T-cell (primary cell): ENCODE data around the gene GNG7. TPM values are rescaled to one million over a fixed set of nuclear protein-coding genes. Genes with fewer than 3 reads are reported as not detected.

Source experiments
- ATAC-seq, 4 experiments: fragments of 200-7000 bp in 3 of 4; fragments of 150-1000 bp in 1 of 4; cut with Tn5 transposase; replicated peaks in 1 of 4; 1 replicate in 3 of 4; 2 replicates in 1 of 4; pipeline ENCODE4 v1.10.0; 2021; ENCODE audit warnings: moderate library complexity in 3 of 4, mild to moderate bottlenecking in 2 of 4, moderate number of reproducible peaks in 1 of 4
- CTCF ChIA-PET, 2 donors: fragments of 300-600 bp; sonication (Branson Sonifier 250); formaldehyde crosslinking; loops; one replicate each; lab custom pipeline; 2022; ENCODE audit warnings: antibody characterized with exemption in 2 of 2; lab: Charles Lee
- POLR2A ChIA-PET, 2 donors: fragments of 300-600 bp; sonication (Branson Sonifier 250); formaldehyde crosslinking; loops; one replicate each; lab custom pipeline; 2022; ENCODE audit warnings: antibody characterized with exemption in 2 of 2; lab: Charles Lee
- DNase-seq, 35 experiments: peaks; one replicate each; pipeline versions ENCODE4 v3.0.0 to v3.0.0-alpha.2; 2013 to 2023
- H3K27ac ChIP-seq: one replicate; pipeline ENCODE4 v1.5.1; 2013; ENCODE audit warnings: low read length
- H3K27me3 ChIP-seq, 2 experiments: replicated peaks in 1 of 2; 1 replicate in 1 of 2; 2 replicates in 1 of 2; pipeline versions ENCODE4 v1.6.1 to v1.7.0; 2013; ENCODE audit warnings: low read length in 1 of 2, mixed read lengths in 1 of 2; ENCODE audit not compliant: control insufficient read depth in 2 of 2, insufficient read depth in 2 of 2; ENCODE audit errors: extremely low read depth in 1 of 2
- H3K36me3 ChIP-seq, 2 donors: 1 replicate in 1 of 2; 2 replicates in 1 of 2; pipeline versions ENCODE4 v1.6.1 to v1.7.0; 2013; ENCODE audit warnings: low read length in 1 of 2; ENCODE audit not compliant: control insufficient read depth in 2 of 2, insufficient read depth in 1 of 2; ENCODE audit errors: extremely low read depth in 1 of 2
- H3K4me1 ChIP-seq, 2 experiments: 1 replicate in 1 of 2; 2 replicates in 1 of 2; pipeline versions ENCODE4 v1.6.1 to v1.7.0; 2013; ENCODE audit warnings: low read length in 2 of 2, mixed read lengths in 1 of 2; ENCODE audit not compliant: insufficient read depth in 2 of 2, control insufficient read depth in 1 of 2; ENCODE audit errors: extremely low read depth in 1 of 2
- H3K4me3 ChIP-seq, 2 donors: 1 replicate in 1 of 2; 2 replicates in 1 of 2; pipeline versions ENCODE4 v1.5.1 to v1.7.0; 2013; ENCODE audit warnings: mild to moderate bottlenecking in 2 of 2, low read length in 1 of 2, moderate library complexity in 1 of 2; ENCODE audit not compliant: control insufficient read depth in 1 of 2; ENCODE audit errors: extremely low read depth in 1 of 2
- H3K9me3 ChIP-seq: 2 replicates; pipeline ENCODE4 v1.7.0; 2013
- H3K27ac Mint-ChIP-seq, 2 donors: one replicate each; pipeline ENCODE4 v1.8.0; 2020 to 2021; ENCODE audit warnings: mild to moderate bottlenecking in 2 of 2, mixed read lengths in 2 of 2
- H3K27me3 Mint-ChIP-seq, 2 donors: one replicate each; pipeline ENCODE4 v1.8.0; 2021 to 2022; ENCODE audit warnings: mixed read lengths in 2 of 2
- H3K36me3 Mint-ChIP-seq: one replicate; pipeline ENCODE4 v1.8.0; 2021; ENCODE audit warnings: mixed read lengths
- H3K4me1 Mint-ChIP-seq, 3 donors: one replicate each; pipeline ENCODE4 v1.8.0; 2020 to 2022; ENCODE audit warnings: mixed read lengths in 3 of 3, mild to moderate bottlenecking in 1 of 3
- H3K4me3 Mint-ChIP-seq, 3 donors: one replicate each; pipeline ENCODE4 v1.8.0; 2020 to 2022; ENCODE audit warnings: mild to moderate bottlenecking in 3 of 3, mixed read lengths in 3 of 3, moderate library complexity in 3 of 3
- H3K9me3 Mint-ChIP-seq, 3 donors: one replicate each; pipeline ENCODE4 v1.8.0; 2020 to 2022; ENCODE audit warnings: mixed read lengths in 3 of 3
- WGBS: methylation state at CpG from one replicate; pipeline ENCODE4 v1.1.5; 2013; ENCODE audit warnings: missing lambda C conversion rate; ENCODE audit not compliant: insufficient coverage; 5-methylcytosine and 5-hydroxymethylcytosine counted together
- total RNA-seq, 35 experiments: library from RNA in 6 of 35; stranded (reverse) in 6 of 35; fragments of 120-200 nt in 1 of 35; gene quantifications; one replicate each; pipeline versions ENCODE4 v1.2.1 to v1.2.4 and lab custom pipeline; 2013 to 2026

Gene GNG7
- total RNA-seq, 5 donors from 2014 or later (not counting 1 experiment from before 2014, with no cell fraction given): 4.5 to 7.2 (median 5.7) TPM

DNA sequence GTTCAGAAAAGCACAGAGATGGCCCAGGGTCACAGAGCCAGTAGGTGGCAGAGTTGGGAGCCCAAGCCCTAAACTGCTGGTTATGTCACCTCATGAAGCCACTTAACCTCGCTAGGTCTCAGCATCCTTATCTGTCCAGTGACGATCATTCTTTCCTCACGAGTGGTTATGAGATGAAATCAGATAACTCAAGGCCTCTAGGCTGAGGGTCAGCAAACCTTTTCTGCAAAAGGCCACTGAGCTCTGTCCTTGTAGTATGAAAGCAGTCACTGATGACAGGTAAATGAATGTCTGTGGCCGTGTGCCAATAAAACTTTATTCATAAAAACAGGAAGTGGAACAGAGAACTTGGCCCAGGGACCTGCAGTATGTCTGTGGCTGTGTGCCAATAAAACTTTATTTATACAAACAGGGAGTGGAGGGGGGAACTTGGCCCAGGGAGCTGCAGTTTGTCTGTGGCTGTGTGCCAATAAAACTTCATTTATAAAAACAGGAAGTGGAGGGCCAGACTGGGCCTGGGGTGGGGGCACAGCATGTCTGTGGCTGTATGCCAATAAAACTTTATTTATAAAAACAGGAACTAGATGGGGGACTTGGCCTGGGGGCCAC, 71.2 kb downstream of the GNG7 start:
- no CpG with 5 or more reads among the region's 4 CpGs for WGBS
- Mint-ChIP-seq H3K27ac (peak overlapping the region; percentile 44 to 74), H3K27me3 (no peaks in the 10 kb centered on the region), H3K4me3 (no peak overlapping the region), H3K9me3 (peaks cover 0 to 8% (median 0%) of the 10 kb centered on the region in 3 donors), H3K36me3 (no peaks in the 10 kb centered on the region), H3K4me1 (peaks cover 42 to 55% (median 50%) of the 10 kb centered on the region in 3 donors)
- no peak for ATAC-seq
- H3K4me3 ChIP-seq: no peak overlapping the region
- peak overlapping the region; percentile 77 for H3K27ac ChIP-seq
- ChIA-PET CTCF (interaction anchor here in 1 of 2 donors (0.5 to 0.6 kb wide), 2 partner anchors 30 to 78 kb away, joined by 3 to 8 read pairs; no protein-coding TSS in a partner anchor), POLR2A (interaction anchor here in 1 of 2 donors (0.6 kb wide), 1 partner anchor 25 kb away, joined by 3 read pairs; no protein-coding TSS in a partner anchor)
- H3K27me3 ChIP-seq: peaks cover 0 to 8% of the 10 kb centered on the region in 2 experiments
- peak in 1 of 35 experiments; percentile 18 for DNase-seq
- H3K36me3 ChIP-seq: no peaks in the 10 kb centered on the region
- H3K9me3 ChIP-seq: no peaks in the 10 kb centered on the region
- peaks cover 0 to 49% of the 10 kb centered on the region in 2 experiments for H3K4me1 ChIP-seq

DNA sequence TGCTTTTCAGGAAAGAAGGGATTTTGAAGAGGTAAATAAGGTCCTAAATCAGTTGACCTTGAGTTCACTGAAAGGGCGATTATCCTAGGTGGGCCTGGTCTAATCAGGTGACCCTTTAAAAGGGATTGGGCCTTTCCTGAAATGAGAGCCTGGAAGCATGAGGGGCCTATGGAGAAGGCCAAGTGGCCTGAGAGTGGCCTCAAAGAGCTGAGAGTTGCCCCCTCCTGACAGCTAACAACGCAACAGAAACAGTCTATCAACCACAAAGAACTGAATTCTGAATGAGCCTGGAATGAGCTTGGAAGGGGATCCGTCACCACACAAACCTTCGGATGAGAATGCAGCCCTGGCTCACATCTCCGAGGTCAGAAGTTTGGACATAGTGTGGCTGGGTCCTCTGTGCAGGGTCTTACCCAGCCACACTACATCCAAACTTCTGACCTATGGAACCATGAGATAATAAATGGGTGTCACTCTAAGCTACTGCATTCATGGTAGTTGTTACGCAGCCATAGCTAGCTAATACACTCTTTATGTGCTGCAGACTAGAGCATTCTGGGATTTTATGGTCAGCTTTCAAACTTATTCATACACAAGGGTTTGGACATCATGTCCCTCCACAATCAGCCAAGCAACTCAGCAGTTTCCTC, 72.0 kb downstream of the GNG7 start:
- Mint-ChIP-seq H3K9me3 (peaks cover 0 to 8% (median 0%) of the 10 kb centered on the region in 3 donors), H3K27ac (peak overlapping the region; percentile 83 to 85), H3K27me3 (no peaks in the 10 kb centered on the region), H3K36me3 (no peaks in the 10 kb centered on the region), H3K4me3 (peak overlapping the region in 1 of 3 donors; percentile 51), H3K4me1 (peaks cover 42 to 56% (median 50%) of the 10 kb centered on the region in 3 donors)
- Histone ChIP-seq H3K27ac (peak overlapping the region; percentile 77), H3K4me1 (peaks cover 0 to 51% of the 10 kb centered on the region in 2 experiments), H3K4me3 (no peak overlapping the region), H3K36me3 (no peaks in the 10 kb centered on the region), H3K27me3 (peaks cover 0 to 3% of the 10 kb centered on the region in 2 experiments), H3K9me3 (no peaks in the 10 kb centered on the region)
- ChIA-PET POLR2A (interaction anchor here in 1 of 2 donors (0.6 kb wide), 1 partner anchor 24 kb away, joined by 3 read pairs; no protein-coding TSS in a partner anchor), CTCF (interaction anchor here in 1 of 2 donors (0.6 to 1.9 kb wide), 2 partner anchors 10 to 31 kb away, joined by 3 to 5 read pairs; no protein-coding TSS in a partner anchor)
- DNase-seq (no peak), ATAC-seq (no peak)
- 100% methylated on average over 2 of the region's 6 CpGs for WGBS

DNA sequence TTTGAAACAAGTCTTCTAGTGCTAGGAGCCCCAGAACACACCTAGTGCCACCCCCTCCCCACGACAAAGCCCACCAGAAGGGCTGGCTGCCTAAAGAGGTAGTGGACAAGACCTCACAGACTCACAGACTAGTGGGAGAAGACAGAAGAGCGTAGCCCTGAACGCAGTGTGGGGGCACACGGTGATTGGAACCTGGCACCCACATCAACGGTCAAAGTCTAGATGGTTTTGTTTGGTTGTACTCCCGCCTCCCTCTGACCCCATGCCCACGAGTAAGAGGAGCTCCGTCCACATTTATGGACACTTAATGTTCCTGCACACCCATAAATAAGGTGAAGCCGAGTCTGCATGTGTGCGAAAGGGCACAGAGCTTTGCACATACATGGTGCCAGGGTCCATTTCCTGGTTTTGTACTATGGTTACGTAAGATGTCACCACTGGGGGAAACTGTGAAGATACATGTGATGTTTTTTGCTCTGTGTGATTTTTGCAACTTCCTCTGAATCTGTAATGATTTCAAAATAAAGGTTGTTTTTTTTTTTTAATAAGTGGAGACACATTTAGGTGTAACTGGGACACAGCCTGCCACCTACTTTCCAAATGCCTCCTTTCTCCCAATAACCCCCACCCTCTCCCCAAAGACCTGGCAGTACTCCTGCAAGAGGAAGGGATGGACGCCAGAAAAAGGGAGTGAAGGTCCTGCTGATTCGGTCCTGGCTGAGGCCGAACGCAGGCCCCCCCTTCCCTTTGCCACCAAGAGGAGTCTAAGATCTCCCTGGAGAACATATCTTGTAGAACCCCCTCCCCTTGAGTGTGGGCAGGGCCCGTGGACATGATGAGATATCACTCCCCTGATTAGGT, 72.8 kb downstream of the GNG7 start:
- WGBS: 53% methylated on average over 3 of the region's 16 CpGs
- Histone ChIP-seq H3K27me3 (no peaks in the 10 kb centered on the region), H3K36me3 (no peaks in the 10 kb centered on the region), H3K9me3 (no peaks in the 10 kb centered on the region), H3K4me1 (peaks cover 0 to 54% of the 10 kb centered on the region in 2 experiments), H3K4me3 (no peak overlapping the region), H3K27ac (peak overlapping the region; percentile 77)
- POLR2A ChIA-PET: interaction anchor here in 1 of 2 donors (0.7 kb wide), 1 partner anchor 77 kb away, joined by 3 read pairs; no protein-coding TSS in a partner anchor
- ATAC-seq (peak in 3 of 4 experiments; percentile 59 to 76 (median 62)), DNase-seq (peak in 12 of 35 experiments; percentile 15 to 59 (median 38))
- CTCF ChIA-PET: interaction anchor here in 1 of 2 donors (1.0 to 1.9 kb wide), 2 partner anchors 9 to 153 kb away, joined by 5 to 7 read pairs; partner anchors contain the start of gene GADD45B
- peaks cover 0 to 8% (median 0%) of the 10 kb centered on the region in 3 donors for H3K9me3 Mint-ChIP-seq
- H3K4me3 Mint-ChIP-seq: peak overlapping the region in 2 of 3 donors; percentile 3 to 51
- H3K27ac Mint-ChIP-seq: peak overlapping the region; percentile 83 to 85
- H3K27me3 Mint-ChIP-seq: no peaks in the 10 kb centered on the region
- peaks cover 42 to 58% (median 53%) of the 10 kb centered on the region in 3 donors for H3K4me1 Mint-ChIP-seq
- H3K36me3 Mint-ChIP-seq: no peaks in the 10 kb centered on the region

DNA sequence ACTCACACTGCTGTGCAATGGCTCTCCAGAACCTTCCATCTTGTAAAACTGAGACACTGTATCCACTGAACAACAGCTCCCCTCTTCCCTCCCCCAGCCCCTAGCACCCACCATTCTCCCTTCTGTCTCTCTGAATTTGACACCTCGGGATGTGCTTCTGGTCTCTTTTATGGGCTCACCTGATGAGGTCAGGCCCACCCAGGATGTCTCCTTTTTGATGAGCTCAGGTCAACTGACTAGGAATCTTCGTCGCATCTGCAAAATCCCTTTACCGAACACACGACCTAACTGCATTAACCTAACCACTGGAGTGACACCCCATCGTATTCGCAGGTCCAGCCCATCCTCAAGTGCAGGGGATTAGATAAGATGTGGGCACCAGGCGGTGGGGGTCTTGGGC, 73.9 kb downstream of the GNG7 start:
- Mint-ChIP-seq H3K4me1 (peaks cover 42 to 62% (median 53%) of the 10 kb centered on the region in 3 donors), H3K4me3 (no peak overlapping the region), H3K27me3 (no peaks in the 10 kb centered on the region), H3K36me3 (no peaks in the 10 kb centered on the region), H3K27ac (peak overlapping the region in 1 of 2 donors; percentile 86), H3K9me3 (peaks cover 0 to 8% (median 0%) of the 10 kb centered on the region in 3 donors)
- CTCF ChIA-PET: interaction anchor here in 1 of 2 donors (0.6 kb wide), 1 partner anchor 13 kb away, joined by 9 read pairs; no protein-coding TSS in a partner anchor
- Histone ChIP-seq H3K4me1 (peaks cover 0 to 54% of the 10 kb centered on the region in 2 experiments), H3K27ac (peak overlapping the region; percentile 77), H3K27me3 (no peaks in the 10 kb centered on the region), H3K36me3 (no peaks in the 10 kb centered on the region), H3K9me3 (no peaks in the 10 kb centered on the region), H3K4me3 (no peak overlapping the region)
- ATAC-seq (no peak), DNase-seq (no peak)
- POLR2A ChIA-PET: interaction anchor here in 1 of 2 donors (1.2 kb wide), 1 partner anchor 153 kb away, joined by 3 read pairs; the partner anchor contains the start of gene GADD45B
- WGBS: 93% methylated on average over 3 of the region's 8 CpGs

DNA sequence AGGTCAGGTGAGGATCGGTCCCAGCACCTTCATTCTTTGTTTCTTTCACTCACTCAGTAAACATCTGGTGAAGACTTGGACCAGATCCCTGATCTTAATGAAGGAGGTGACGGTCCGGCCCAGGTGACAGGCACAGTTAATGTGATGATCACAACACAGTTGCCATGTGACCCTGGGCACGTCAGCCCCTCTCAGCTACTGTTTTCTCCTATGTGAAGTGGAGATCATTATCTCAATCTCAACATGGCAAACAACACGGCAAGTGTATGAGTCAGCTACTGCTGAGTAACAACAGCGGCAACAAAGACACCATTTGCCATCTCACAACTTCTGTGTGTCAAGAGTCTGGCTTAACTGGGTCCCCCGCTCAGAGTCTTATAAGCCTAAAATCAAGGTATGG, 74.6 kb downstream of the GNG7 start:
- Mint-ChIP-seq H3K4me3 (no peak overlapping the region), H3K9me3 (peaks cover 0 to 8% (median 0%) of the 10 kb centered on the region in 3 donors), H3K4me1 (peaks cover 42 to 62% (median 53%) of the 10 kb centered on the region in 3 donors), H3K27ac (peak overlapping the region; percentile 80 to 86), H3K27me3 (no peaks in the 10 kb centered on the region), H3K36me3 (no peaks in the 10 kb centered on the region)
- DNase-seq: no peak
- H3K4me3 ChIP-seq: no peak overlapping the region
- H3K27ac ChIP-seq: peak overlapping the region; percentile 23
- H3K4me1 ChIP-seq: peaks cover 0 to 58% of the 10 kb centered on the region in 2 experiments
- POLR2A ChIA-PET: interaction anchor here in 1 of 2 donors (1.2 kb wide), 1 partner anchor 152 kb away, joined by 3 read pairs; the partner anchor contains the start of gene GADD45B
- no peaks in the 10 kb centered on the region for H3K9me3 ChIP-seq
- CTCF ChIA-PET: interaction anchor here in 1 of 2 donors (1.1 kb wide), 1 partner anchor 152 kb away, joined by 5 read pairs; the partner anchor contains the start of gene GADD45B
- no peaks in the 10 kb centered on the region for H3K36me3 ChIP-seq
- ATAC-seq: no peak
- WGBS: 86% methylated on average over 5 of the region's 7 CpGs
- no peaks in the 10 kb centered on the region for H3K27me3 ChIP-seq
